Embryonic facial prominence (tissue), 1 donor: Measurements from ENCODE around the gene MT1M.
"Not testable (repeated sequence)": the region's sequence is repeated elsewhere in the genome, so short reads cannot be mapped to it uniquely, and the experiment has no call there.

ENCODE experiments used
- DNase-seq: peaks from one replicate; pipeline ENCODE4 v3.0.0-alpha.2; 2016; ENCODE audit errors: extremely low spot score

Gene MT1M

DNA sequence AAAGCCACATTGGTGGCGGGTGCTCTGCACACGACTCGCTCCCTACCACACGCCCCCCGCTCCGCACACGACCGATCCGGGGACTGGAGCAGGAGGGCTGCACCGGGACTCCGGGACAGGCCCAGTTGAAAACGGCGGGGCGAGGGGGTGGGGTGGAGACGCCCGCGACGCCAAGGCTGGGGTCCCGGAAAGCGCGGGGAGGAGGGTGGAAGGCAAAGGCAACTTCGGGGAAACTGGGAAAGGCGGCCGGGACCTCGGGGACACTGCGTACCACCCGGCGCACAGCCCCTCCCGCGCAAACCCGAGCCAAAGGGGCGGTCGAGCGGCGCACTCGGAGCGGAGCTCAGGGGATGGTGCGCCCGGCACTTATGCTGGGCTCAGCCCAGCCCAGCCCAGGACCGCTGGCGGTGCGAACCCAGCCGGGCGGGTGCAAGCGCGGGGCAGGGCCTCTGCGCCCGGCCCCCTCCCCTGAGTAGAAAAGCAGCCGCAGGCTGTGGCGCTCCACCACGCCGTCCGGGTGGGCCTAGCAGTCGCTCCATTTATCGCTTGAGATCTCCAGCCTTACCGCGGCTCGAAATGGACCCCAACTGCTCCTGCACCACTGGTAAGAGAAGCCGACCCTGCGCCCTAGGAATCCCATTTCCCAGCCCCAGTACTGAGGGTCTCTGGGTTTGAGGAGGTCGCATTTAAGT, at the start of gene MT1M:
Gene MT1M (plus strand): TSS at position 504 of the 692 bp plus-strand sequence. CDS start 73 bp downstream, at position 577.
- no peak for DNase-seq

- DNase-seq, result not testable (repeated sequence)
Observed at GRCh38 chr16:56582911-56583310, 49.5 kb upstream of the MT1M start.

DNA sequence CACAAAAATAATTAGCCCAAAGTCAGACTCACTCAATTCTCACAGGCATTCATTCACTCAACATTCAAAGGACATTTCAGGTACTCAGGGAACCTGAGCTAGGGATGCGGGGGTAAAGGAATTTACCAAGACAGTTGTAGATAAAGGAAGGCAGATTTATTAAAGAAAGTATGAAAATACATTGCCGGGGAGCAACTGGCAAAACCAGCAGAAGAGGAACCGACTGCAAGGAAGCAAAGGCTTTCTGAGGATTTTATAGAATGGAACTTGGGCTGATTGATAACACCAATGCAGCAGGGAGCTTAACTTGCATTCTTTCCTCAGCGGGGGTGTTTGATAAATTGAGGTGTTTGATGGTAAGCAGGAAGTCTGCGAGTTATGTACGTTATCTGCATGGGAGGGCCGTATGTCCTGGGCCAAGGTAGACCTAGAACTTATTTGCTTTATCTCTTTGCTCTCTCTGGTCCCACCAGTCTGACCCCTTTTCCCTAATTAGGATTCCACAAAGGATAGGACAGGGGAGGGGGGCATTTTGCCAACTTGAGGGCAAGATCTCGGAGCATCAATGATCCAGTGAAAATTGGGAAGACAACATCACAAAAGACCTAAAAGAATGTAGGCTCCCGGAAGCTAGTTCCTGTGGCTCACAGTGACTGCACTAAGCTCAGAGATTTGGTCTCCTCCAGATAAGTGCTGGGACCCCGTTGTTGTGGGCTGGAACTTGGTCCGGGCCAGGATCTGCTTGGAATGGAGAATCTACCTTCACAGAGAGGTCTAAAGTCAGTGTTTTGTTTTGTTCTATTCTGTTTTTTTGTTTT, 48.9 kb upstream of the MT1M start:
- no peak for DNase-seq

DNA sequence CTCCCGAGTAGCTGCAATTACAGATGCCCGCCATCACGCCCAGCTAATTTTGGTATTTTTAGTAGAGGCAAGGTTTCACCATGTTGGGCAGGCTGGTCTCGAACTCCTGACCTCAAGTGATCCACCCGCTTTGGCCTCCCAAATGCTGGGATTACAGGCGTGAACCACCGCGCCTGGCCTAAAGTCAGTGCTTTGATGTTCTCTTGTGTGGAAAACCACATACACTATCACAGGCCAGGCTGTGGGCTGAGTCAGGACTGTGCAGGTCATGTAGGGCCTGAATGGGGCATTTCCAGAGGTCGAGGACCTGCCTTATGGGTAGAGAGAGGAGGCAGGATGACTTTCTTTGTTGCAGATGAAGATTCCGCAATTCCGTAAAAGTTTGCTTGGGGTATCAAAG, 48.2 kb upstream of the MT1M start:
- DNase-seq, result no peak

DNA sequence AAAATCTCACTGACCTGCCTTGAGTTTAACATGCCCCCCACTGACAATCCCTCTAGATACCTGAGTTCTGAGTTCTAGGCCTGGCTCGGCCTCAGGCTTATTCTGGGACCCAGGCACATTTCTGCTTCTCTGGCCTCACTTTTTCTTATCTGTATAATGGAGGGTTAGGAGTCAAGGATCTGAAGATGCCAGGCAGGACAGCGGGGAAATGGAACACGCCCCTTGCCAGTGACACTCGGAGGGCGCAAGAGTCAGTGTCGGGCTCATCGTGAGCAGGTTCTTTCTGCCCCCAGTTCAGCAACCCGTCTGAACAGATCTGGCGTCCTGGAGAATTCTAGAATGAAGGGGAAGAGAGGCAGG, 43.7 kb upstream of the MT1M start:
- no peak for DNase-seq

DNA sequence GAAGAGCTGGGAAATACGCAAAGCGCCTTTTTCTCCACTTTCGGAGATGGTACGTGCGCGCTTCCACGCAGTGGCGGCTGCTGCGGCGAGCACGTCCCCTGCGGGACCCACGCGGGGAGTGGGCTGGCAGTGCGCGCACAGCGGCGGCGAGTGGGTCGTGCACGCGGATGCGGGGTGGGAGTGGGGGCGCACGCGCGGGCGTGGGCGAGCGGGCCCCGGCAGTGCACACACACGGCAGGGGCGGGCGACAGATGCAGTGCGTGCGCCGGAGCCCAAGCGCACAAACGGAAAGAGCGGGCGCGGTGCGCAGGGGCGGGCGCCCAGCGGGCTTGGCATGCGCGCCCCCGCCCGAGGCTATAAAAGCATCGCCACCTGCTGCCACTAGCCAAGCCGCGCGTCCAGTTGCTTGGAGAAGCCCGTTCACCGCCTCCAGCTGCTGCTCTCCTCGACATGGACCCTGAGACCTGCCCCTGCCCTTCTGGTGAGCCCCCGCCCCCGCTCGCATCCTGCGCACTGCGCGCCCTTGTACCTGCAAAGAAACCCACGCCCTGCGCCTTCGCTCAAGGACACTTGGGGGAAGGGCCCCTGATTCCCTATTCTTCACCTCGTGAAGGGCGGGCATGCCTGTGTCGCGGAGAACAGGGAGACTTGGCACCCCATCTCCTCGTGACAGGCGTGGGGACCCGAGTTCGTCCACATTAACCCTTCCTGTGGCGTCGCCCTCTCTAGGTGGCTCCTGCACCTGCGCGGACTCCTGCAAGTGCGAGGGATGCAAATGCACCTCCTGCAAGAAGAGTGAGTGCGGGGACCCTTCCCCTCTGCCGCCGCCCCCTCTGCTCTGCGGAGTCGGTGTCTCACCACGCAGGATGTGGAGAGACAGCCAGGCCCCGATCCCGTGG, 43.1 kb upstream of the MT1M start, which contains the start of gene MT3:
Gene MT3 (plus strand): TSS at position 388 of the 899 bp plus-strand sequence. CDS start 63 bp downstream, at position 451.
- DNase-seq, result no peak

GRCh38 chr16:56591377-56592060, 40.9 kb upstream of the MT1M start:
- no peak for DNase-seq

DNA sequence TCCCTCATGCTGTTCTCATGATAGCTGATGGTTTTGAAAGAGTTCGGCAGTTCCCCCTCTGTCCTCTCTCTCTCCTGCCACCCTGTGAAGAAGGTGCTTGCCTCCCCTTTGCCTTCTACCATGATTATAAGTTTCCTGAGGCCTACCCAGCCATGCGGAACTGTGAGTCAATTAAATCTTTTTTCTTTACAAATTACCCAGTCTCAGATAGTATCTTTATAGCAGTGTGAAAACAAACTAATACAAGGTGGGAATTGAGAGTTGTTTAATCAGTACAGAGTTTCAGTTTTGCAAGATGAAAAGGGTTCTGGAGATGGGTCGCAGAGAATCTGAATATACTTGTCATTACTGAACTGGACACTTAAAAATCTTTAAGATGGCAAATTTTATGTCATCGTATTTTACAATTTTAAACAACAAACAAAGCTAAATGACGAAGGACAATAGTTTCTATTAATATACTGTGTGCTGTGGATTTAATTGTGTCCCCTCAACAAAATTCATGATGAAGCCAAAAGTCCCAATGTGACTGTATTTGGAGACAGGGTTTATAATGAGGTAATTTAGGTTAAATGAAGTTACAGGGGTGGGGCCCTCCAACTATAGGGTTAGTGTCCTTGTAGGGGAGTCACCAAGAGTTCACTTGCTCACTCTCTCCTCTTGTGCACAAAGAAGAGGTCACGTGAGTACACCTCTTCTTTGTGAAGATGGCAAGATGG, 38.7 kb upstream of the MT1M start:
- DNase-seq, result no peak

DNA sequence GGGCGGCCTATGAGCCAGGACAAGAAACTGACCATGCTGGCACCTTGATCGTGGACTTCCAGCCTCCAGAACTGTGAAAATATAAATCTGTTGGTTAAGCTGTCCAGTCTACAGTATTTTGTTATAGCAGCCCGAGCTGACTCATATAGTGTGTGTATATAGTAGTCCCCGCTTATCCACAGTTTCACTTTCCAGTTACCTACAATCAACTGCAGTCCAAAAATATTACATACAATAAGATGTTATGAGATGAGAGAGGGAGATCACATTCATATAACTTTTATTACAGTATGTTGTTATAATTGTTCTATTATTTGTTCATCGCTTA, 38.2 kb upstream of the MT1M start:
- no peak for DNase-seq

DNA sequence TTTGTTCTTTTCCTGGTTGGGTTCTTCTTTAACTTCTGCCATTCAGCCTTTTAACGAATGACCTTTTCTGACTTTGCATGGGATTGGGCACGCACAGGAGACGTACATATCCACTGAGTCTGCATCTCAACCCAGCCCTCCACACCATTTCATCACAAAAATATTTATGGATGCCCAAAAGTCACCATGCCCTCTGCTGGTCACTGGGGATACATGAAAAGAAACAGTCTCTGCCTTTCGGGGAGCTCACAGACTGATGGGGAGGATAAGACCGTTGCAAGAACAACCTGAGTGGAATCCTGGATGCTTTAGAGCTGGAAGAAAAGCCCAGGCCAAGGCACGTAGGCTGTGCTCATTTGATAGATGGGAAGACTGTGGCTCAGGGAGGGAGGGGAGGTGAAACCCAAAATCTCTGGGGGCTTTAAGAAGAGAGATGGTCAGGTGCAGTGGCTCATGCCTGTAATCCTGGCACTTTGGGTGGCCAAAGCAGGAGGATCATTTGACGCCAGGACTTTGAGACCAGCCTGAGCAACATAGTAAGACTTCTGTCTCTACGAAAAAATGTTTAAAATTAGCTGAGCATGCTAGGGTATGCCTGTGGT, 32.0 kb upstream of the MT1M start:
- no peak for DNase-seq

DNA sequence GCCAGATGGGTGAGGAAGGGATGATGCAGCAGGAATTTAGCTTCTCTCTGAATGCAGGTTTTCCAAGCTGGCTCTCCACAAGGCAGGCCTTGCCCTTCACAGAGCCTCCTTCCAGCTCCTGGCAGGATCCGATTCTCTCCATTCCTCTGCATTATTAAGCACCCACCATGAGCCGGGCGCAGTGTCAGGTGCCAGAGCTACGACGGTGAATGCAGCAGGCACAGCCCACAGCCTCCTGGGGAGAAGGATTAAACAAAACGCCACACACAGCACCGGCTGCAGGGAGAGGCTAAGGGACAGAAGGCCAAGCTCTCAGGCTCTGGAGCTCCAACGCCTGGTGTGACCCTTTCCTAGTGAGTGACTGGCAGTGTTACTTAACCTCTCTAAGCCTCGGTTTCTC, 31.1 kb upstream of the MT1M start:
- DNase-seq, result no peak

- no peak for DNase-seq
Observed at GRCh38 chr16:56603589-56603988, 28.9 kb upstream of the MT1M start.

DNA sequence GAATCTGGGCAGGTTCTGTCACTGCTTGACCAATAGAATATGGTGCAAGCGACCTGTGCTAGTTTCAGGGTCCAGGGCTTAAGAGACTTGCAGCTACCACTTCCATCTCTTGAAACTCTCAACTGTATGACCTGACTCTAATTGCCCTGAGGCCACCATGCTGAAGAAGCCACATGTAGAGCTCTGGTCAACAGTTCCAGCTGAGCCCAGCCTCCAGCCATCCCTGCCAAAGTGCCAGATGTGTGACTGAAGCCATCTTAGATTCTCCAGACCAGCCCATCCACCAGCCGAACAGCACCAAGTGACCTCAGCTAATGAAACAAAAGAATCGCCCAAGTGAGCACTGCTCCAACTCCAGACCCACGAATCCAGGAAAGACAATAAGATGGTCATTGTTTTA, 27.5 kb upstream of the MT1M start:
- no peak for DNase-seq

DNA sequence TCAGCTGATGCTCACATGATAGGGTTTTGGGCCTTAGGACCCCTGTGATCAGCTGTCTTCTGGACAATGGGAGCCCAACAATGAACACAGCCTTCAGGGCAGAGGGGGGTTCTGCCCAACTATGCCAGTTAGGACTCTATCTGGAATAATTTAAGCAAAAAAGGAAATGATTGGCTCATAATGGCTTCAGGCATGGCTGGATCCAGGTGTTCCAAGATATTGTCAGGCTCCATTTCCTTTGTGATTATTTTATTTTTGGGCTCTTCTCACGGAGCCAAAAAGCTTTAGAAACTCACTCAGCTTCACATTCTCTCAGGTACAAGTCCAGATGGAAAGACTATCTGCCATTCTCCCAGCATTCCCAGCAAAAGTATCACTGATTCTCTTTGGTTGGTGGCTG, 27.0 kb upstream of the MT1M start:
- DNase-seq, result no peak

DNA sequence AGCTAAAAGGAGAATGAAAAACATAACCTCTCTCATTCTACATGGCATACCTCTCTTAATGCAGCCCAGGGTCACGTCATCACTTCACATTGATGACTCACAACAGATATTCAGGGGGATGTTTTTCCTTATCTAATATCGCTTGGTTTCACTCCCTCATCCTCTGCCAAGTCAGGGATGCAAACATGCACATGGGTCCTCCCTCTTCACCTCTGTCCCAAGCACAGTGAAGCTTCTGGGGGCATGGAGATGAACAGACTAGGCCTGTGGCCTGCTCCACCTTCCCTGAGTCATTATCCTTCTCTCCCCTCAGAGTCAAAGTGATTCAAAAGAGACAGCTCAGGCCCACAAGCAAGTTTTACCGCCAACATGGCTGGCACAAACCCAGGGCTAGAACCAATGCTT, 26.4 kb upstream of the MT1M start:
- no peak for DNase-seq

- no peak for DNase-seq
Observed at GRCh38 chr16:56606476-56607108, 25.9 kb upstream of the MT1M start.

GRCh38 chr16:56607109-56607618, 25.3 kb upstream of the MT1M start:
- no peak for DNase-seq

- DNase-seq, result no peak
Observed at GRCh38 chr16:56607675-56608042, 24.8 kb upstream of the MT1M start.

- DNase-seq, result peak; percentile 80
Observed at GRCh38 chr16:56608043-56608875, 24.2 kb upstream of the MT1M start, which contains the start of gene MT2A. TSS of gene MT2A (plus strand) at chr16:56608584. CDS start at chr16:56608656, 72 bp downstream.
